Astrocyte (in vitro differentiated cells and primary cell): ENCODE measurements around the gene ADNP2. TPM values are rescaled to one million over a fixed set of nuclear protein-coding genes. Genes with fewer than 3 reads are reported as not detected.

ENCODE experiments used
- DNase-seq: peaks from one replicate; pipeline ENCODE4 v3.0.0-alpha.2; 2010; ENCODE audit warnings: low read depth
- FAIRE-seq: peaks from 2 replicates; lab custom pipeline; 2011; peaks lifted over from hg19 to GRCh38; lab: Jason Lieb, UNC
- H2AFZ ChIP-seq: 2 replicates; pipeline ENCODE4 v1.6.0; 2012; ENCODE audit warnings: low read depth, low read length, inconsistent platforms
- H3K27ac ChIP-seq: 2 replicates; pipeline ENCODE4 v1.5.1; 2011; ENCODE audit warnings: low read depth, low read length, inconsistent platforms
- H3K27me3 ChIP-seq: 2 replicates; pipeline ENCODE4 v1.6.0; 2011; ENCODE audit warnings: low read length, inconsistent platforms; ENCODE audit not compliant: insufficient read depth
- H3K36me3 ChIP-seq: 2 replicates; pipeline ENCODE4 v1.5.1; 2011; ENCODE audit warnings: low read length, inconsistent platforms; ENCODE audit not compliant: insufficient read depth
- H3K4me1 ChIP-seq: 2 replicates; pipeline ENCODE4 v1.5.1; 2011; ENCODE audit warnings: low read length, inconsistent platforms; ENCODE audit not compliant: insufficient read depth
- H3K4me2 ChIP-seq: 2 replicates; pipeline ENCODE4 v1.6.0; 2012; ENCODE audit warnings: low read length, inconsistent platforms
- H3K4me3 ChIP-seq: 2 replicates; pipeline ENCODE4 v1.5.1; 2011; ENCODE audit warnings: low read depth, mild to moderate bottlenecking, low read length, inconsistent platforms; ENCODE audit not compliant: insufficient read depth
- H3K79me2 ChIP-seq: 2 replicates; pipeline ENCODE4 v1.6.0; 2012; ENCODE audit warnings: mild to moderate bottlenecking, low read length, inconsistent platforms; ENCODE audit not compliant: insufficient read depth
- H3K9ac ChIP-seq: 2 replicates; pipeline ENCODE4 v1.6.0; 2012; ENCODE audit warnings: mild to moderate bottlenecking, low read length, inconsistent platforms
- H3K9me3 ChIP-seq: 2 replicates; pipeline ENCODE4 v1.5.1; 2012; ENCODE audit warnings: low read depth, mild to moderate bottlenecking, low read length, inconsistent platforms; ENCODE audit not compliant: insufficient read depth
- H4K20me1 ChIP-seq: 2 replicates; pipeline ENCODE4 v1.6.0; 2012; ENCODE audit warnings: low read length, inconsistent platforms; ENCODE audit not compliant: insufficient read depth
- H3K27ac Mint-ChIP-seq: one replicate; pipeline ENCODE4 v1.8.0; 2021; ENCODE audit warnings: mild to moderate bottlenecking, mixed read lengths; ENCODE audit not compliant: unreplicated experiment
- H3K27me3 Mint-ChIP-seq: one replicate; pipeline ENCODE4 v1.8.0; 2021; ENCODE audit warnings: low read depth, mixed read lengths; ENCODE audit not compliant: unreplicated experiment
- H3K36me3 Mint-ChIP-seq: one replicate; pipeline ENCODE4 v1.8.0; 2021; ENCODE audit warnings: low read depth, mixed read lengths; ENCODE audit not compliant: unreplicated experiment
- H3K4me1 Mint-ChIP-seq: one replicate; pipeline ENCODE4 v1.8.0; 2021; ENCODE audit warnings: low read depth, mixed read lengths; ENCODE audit not compliant: unreplicated experiment
- H3K4me3 Mint-ChIP-seq: one replicate; pipeline ENCODE4 v1.8.0; 2021; ENCODE audit warnings: mild to moderate bottlenecking, moderate library complexity, mixed read lengths; ENCODE audit not compliant: unreplicated experiment
- H3K9me3 Mint-ChIP-seq: one replicate; pipeline ENCODE4 v1.8.0; 2021; ENCODE audit warnings: mild to moderate bottlenecking, mixed read lengths; ENCODE audit not compliant: unreplicated experiment
- EZH2 ChIP-seq: IDR thresholded peaks from 2 replicates; pipeline ENCODE4 v1.6.1; 2012; ENCODE audit warnings: mild to moderate bottlenecking, low read length, inconsistent platforms; ENCODE audit not compliant: insufficient read depth
- total RNA-seq: library from RNA; stranded (reverse); gene quantifications from 2 replicates; pipeline ENCODE4 v1.2.1, GENCODE V29; 2021
- TF ChIP-seq, protein P1 (sequence below): IDR thresholded peaks from 2 replicates; pipeline ENCODE4 v1.5.1; 2011; ENCODE audit warnings: low read depth, mild to moderate bottlenecking, inconsistent platforms, low read length, moderate library complexity; ENCODE audit not compliant: insufficient read depth

The ADNP2 gene
- total RNA-seq, 1 donor from 2014 or later, result 20.5 TPM

- no peak for FAIRE-seq
- H3K4me1 Mint-ChIP-seq, result peaks cover 10% of the 10 kb centered on the region
- Histone ChIP-seq H3K4me1 (no peaks in the 10 kb centered on the region), H3K4me2 (no peak overlapping the region), H3K9ac (no peak overlapping the region), H3K4me3 (no peak overlapping the region), H2AFZ (no peak overlapping the region), H4K20me1 (peaks cover 25% of the 10 kb centered on the region), H3K27ac (no peak overlapping the region), H3K36me3 (no peaks in the 10 kb centered on the region), H3K79me2 (no peaks in the 10 kb centered on the region), H3K9me3 (no peaks in the 10 kb centered on the region), H3K27me3 (no peaks in the 10 kb centered on the region)
- H3K27ac Mint-ChIP-seq, result no peak overlapping the region
- DNase-seq, result no peak
- peaks cover 3% of the 10 kb centered on the region for H3K36me3 Mint-ChIP-seq
- H3K4me3 Mint-ChIP-seq, result no peak overlapping the region
- TF ChIP-seq, protein P1, sequence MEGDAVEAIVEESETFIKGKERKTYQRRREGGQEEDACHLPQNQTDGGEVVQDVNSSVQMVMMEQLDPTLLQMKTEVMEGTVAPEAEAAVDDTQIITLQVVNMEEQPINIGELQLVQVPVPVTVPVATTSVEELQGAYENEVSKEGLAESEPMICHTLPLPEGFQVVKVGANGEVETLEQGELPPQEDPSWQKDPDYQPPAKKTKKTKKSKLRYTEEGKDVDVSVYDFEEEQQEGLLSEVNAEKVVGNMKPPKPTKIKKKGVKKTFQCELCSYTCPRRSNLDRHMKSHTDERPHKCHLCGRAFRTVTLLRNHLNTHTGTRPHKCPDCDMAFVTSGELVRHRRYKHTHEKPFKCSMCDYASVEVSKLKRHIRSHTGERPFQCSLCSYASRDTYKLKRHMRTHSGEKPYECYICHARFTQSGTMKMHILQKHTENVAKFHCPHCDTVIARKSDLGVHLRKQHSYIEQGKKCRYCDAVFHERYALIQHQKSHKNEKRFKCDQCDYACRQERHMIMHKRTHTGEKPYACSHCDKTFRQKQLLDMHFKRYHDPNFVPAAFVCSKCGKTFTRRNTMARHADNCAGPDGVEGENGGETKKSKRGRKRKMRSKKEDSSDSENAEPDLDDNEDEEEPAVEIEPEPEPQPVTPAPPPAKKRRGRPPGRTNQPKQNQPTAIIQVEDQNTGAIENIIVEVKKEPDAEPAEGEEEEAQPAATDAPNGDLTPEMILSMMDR, result no peak
- no peak for TF ChIP-seq EZH2
- no peaks in the 10 kb centered on the region for H3K27me3 Mint-ChIP-seq
- no peaks in the 10 kb centered on the region for H3K9me3 Mint-ChIP-seq
Observed at GRCh38 chr18:80180778-80181564, 71.9 kb downstream of the ADNP2 start.

- H3K4me3 ChIP-seq, result no peak overlapping the region
- no peak overlapping the region for H3K4me2 ChIP-seq
- Mint-ChIP-seq H3K4me1 (peaks cover 10% of the 10 kb centered on the region), H3K9me3 (no peaks in the 10 kb centered on the region), H3K27ac (no peak overlapping the region), H3K27me3 (no peaks in the 10 kb centered on the region), H3K4me3 (peak overlapping the region; percentile 60), H3K36me3 (peaks cover 3% of the 10 kb centered on the region)
- peaks cover 30% of the 10 kb centered on the region for H4K20me1 ChIP-seq
- FAIRE-seq (no peak), DNase-seq (no peak)
- no peaks in the 10 kb centered on the region for H3K36me3 ChIP-seq
- no peaks in the 10 kb centered on the region for H3K9me3 ChIP-seq
- no peaks in the 10 kb centered on the region for H3K79me2 ChIP-seq
- no peak overlapping the region for H3K9ac ChIP-seq
- no peaks in the 10 kb centered on the region for H3K27me3 ChIP-seq
- H3K27ac ChIP-seq, result no peak overlapping the region
- no peak overlapping the region for H2AFZ ChIP-seq
- no peaks in the 10 kb centered on the region for H3K4me1 ChIP-seq
- no peak for TF ChIP-seq EZH2
- TF ChIP-seq, protein P1, result no peak
Observed at GRCh38 chr18:80181642-80182461, 72.8 kb downstream of the ADNP2 start.
